GM21515 (cell line): Measurements from ENCODE around the gene POU6F2.
"Not testable (repeated sequence)": the region's sequence is repeated elsewhere in the genome, so short reads cannot be mapped to it uniquely, and the experiment has no call there.

Experiments
- ATAC-seq: cut with Tn5 transposase; IDR thresholded peaks from one replicate; pipeline ENCODE4 v1.9.1; 2021; ENCODE audit not compliant: unreplicated experiment

The POU6F2 gene

DNA sequence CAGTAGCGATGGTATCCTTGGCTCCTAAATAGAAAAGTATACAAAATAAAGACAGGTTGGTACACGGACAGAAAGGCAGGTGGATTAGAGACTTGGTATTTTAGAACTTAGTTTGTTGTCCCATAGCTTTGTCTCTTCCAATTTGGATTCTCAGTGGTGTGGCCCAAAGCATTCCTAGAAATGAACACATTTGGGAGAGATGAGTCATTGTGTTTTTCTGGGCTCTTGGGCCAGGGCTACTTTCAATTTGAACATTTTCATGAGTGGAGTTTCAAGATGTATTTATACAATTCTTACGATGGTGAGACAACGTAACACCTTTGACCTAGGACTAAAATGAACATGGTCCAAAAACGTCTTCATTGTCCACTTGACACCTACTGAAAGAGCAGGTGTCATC is 363.4 kb downstream of the POU6F2 start:
- ATAC-seq, result no peak

DNA sequence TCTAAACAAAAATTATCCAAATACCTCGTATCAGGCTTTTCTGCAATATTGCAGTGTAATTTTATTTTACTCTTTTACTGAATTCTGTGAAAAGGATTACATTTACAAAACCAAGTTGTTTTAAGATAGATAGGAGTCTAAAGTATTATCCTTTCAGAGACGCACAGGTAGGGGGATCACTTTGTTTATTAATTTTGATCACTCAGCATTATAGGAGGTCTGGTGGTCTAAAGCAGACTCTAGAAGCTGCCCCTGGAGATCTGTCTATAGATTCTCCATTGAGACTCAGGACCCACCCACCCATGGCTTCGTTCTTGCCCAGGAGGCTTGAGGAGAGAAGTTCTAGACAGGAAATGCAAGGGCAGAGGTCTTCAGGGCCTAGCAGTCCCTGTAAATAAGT is 365.1 kb downstream of the POU6F2 start:
- no peak for ATAC-seq

DNA sequence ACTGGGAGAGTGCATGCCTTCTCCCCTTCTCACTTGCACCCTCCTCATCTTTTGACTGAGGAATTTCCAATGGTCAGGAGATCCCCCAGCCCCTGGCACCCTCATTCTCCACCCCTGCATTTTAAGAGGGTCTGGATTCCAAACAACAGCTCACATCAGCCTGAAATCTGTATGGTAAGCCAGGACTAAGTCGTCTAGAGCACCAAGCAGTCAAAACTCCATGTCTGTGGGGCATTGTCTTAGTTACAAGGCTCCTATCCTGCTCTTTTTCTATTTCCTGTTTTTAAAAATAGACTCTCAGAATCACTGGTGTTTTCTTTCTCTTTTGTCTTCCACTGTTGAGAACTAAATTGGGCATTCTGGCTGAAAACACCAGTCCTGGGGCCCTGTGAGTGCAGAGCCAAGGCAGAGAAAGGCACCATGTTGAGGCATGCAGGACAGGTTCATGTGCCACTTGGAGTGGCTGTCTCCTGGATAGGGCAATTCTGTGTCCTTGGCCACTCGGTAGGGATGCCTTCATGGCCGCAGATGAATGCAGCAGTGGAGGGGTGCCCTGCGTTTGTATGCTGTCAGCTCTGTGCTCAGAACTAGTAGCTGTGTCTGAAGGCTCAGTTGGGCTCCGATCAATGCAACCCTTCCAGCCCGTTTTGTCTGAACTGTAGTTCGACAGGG is 371.9 kb downstream of the POU6F2 start:
- no peak for ATAC-seq

DNA sequence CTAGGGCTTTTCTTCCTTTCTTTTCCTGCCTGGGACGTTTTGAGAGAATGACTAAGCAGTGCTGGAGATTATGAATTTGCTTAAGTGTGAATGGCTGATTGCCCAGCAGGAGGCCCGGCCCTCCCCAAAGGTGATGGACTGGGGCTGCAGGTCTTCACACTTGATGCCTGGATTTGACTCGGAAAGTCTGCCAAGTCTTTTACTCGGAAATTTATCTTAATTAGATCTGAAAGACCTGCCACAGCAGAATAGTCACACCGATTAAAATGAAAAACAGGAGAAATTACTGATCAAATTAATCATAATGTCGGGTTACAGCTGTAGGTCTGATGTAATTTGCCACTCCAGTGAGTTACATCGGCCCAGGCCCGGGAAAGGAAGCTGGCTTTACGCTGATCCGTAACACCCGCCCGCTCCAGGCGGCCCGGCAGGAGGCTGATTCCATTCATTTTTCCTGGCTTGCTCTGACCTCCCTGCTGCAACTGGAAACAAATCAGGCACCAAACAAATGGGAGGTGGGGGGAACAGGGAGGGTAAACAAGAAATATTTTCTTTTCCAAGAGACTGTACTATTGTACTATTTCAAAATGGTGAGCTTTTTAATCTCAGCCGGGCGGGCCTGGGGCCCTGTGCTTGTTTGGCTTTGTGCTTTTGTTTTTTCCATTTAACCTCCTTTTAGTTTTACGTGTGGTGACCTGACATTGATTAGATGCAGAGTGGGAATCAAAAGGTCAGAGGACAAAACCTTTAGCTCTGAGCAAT is 376.1 kb downstream of the POU6F2 start:
- no peak for ATAC-seq

DNA sequence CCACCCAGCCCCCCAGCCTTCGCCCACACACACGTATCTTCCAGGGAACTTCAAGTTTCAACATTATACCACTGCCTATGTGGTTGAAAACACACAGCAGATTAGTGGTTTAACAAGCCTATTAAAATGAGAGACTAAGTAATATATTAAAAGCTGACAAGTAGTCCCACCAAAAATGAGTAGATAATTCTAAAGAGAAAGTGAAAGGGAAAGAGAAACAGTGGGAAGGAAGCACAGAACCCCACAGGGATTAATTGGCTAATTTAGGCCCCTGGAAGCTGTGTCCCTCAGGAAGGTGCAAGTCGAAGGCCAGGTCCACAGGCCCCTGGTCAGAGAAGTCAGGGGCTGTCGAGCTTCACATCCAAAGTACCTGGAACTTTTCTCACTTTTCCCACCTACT is 378.0 kb downstream of the POU6F2 start:
- ATAC-seq, result no peak

DNA sequence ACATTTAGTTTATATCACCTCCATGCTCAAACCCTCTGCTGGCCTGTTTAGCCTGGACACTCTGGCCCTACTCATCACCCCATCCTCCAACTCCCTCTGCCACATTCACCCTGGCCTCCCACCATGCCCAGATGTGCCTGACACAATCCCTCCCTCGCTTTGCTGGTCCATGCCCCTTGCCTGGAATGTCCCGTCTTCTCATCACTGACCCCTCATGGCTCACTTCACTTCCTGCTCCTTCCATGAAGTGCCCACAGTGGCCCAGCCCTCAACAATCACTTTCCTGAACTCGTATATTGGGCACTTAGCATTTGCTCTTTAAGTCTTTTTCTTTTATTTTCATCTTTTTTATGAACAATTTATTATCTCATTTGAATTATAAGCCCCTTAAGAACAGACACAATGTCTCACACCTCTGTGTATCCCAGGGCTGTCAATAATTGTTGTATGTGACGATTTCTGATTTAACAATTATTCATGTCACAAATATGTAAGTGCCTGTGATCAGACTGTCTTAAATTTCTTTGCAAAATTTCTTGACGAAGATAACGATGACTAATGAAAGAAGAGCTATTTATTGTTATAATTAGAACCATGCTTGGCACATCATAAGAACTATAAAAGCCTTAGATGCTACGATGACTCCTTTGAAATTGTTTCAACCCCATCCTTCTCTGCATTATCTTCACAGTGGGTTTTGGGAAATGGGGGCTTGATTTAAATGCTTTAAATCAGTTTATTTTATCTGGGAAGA is 378.6 kb downstream of the POU6F2 start:
- no peak for ATAC-seq

DNA sequence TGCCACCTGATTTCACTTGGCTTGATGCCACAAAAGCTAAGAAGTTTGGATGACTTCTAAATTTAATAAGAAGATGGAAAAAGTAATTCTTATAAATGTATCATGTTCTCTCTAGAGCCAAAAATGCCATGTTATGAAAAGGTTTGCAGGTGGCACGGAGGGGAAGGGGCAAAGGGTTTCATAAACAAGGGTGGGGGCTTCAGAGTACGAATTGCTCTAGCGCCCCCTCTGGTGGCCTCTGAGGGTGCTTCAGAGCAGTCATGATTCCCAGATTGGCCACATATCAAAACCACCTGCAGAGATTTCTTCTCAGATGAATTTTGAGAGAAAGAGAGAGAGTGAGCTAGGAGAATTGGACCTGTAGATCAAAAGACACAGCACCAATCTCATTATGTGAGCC is 379.9 kb downstream of the POU6F2 start:
- no peak for ATAC-seq

DNA sequence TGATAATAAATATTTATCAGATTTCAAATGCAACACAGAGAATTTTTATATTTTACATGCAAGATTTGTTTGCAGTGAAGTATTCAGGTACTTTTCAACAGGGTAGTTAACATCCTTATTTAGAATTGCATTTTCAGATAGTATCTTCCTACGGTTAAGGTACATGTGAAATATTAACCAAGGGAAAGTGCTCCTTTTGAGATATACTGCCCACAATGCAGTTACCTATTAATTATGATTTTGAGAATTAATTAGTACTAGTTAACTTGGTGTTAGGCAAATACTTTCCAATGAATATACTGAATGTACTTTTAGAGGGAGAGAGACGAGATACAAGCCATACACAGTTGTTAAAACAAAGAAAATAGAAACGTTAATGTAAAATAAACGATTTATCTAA is 382.3 kb downstream of the POU6F2 start:
- ATAC-seq, result no peak

DNA sequence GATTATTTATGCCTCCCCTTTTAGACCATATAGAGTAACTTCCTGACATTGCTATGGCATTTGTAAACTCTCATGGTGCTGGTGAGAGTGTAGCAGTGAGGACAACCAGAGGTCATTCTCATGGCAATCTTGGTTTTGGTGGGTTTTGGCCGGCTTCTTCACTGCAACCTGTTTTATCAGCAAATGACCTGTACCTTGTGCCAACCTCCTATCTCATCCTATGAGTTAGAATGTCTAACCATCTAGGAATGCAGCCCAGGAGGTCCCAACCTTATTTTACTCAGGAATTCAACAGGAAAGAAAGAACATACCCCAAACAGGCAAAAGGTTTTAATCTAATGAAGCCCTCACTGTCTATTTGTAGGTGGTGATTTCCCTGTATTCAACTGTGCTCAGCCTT is 383.1 kb downstream of the POU6F2 start:
- no peak for ATAC-seq

DNA sequence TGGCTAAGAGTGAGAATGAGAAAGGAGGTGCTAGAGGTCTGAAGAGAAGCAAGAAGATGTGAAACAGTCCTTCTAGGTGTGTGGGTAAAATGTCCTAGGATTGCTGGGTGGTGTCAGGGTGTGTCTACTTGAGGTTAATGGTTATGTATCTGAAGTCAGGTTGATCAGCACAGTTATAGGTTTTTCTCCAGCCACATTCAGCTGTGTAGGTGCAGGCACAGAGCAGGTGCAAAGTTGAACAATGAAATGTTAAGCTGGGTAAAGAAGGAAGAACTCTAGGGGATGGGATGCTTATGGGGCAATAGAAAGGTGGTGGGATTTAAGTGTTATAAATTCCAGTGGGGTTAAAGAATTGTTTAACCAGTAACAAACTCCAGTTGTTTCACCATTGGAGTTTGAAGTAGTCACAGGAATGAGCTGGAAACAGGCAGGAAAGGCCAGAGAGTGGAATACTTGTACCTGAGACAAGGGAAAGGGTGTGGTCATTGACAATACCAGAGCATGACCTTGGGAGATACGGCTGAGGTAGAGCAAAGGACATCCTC is 388.1 kb downstream of the POU6F2 start:
- no peak for ATAC-seq

DNA sequence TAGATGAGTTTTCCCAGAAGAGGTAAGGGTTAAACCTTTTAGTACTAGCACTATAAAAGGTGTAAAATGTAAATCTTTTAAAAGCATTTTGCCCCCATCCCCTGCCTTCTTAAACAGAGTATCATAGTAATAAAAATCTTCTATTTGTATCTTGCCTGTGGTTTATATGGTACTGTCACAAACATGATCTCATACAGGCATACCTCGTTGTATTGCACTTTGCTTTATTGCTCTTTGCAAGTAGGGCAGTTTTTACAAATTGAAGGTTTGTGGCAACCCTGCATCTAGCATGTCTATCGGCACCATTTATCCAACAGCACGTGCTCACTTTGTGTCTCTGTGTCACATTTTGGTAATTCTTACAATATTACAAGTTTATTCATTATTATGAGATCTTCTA is 389.7 kb downstream of the POU6F2 start:
- no peak for ATAC-seq

DNA sequence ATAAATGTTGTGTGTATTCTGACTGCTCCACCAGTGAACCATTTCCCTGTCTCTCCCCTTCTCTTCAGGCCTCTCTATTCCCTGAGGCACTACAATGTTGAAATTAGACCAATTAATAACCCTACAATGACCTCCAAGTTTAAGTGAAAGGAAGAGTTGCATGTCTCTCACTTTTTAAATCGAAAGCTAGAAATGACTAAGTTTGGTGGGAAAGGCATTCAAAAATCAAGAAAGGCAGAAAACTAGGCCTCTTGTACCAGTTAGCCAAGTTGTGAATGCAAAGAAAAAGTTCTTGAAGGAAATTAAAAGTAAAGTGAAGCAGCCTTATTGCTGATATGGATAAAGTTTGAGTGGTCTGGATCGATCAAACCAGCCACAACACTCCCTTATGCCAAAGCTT is 390.2 kb downstream of the POU6F2 start:
- ATAC-seq, result no peak

DNA sequence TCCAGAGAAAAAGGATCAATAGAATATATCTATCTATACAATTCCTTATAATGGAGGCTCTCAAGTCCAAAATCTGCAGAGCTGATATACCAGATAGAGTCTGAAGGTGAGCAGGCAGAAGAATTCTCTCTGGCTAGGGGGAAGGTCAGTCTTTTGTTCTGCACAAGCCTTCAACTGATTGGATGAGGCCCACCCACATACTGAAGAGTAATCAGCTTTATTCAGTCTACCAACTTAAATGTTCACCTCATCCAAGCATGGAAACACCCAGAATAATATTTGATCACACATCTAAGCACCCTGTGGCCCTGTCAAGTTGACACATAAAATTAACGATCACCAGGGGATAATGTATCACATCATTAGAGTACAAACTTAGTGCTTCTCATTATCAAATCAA is 394.7 kb downstream of the POU6F2 start:
- ATAC-seq, result no peak

DNA sequence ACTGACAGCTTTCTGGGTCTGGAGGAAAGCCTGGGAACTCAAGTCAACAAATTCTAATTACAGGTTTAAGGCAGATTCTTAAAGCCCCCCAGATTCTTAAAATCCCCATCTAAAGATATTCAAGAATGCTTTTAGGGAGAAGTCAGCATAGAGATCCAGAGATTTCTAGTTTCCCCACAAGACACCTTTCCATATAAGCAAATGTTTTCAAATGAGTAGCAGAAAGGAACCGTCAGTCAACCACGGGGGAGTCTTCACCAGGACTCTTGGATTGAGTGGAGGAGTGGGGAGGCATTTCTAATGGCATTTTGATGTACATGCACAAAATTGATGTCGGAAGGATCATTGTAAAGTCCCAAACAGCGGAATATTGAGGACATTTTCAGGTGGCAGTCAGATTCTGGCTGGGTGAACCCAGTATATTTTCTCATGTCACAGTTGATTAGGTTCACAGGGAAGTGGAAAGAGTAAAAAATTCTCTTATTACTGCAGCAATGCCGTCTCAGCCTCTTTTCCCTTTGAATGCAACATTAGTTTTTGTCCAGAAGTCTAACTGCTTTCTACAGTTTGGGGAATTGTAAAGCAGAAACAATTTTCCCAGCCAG is 396.8 kb downstream of the POU6F2 start:
- ATAC-seq, result no peak

DNA sequence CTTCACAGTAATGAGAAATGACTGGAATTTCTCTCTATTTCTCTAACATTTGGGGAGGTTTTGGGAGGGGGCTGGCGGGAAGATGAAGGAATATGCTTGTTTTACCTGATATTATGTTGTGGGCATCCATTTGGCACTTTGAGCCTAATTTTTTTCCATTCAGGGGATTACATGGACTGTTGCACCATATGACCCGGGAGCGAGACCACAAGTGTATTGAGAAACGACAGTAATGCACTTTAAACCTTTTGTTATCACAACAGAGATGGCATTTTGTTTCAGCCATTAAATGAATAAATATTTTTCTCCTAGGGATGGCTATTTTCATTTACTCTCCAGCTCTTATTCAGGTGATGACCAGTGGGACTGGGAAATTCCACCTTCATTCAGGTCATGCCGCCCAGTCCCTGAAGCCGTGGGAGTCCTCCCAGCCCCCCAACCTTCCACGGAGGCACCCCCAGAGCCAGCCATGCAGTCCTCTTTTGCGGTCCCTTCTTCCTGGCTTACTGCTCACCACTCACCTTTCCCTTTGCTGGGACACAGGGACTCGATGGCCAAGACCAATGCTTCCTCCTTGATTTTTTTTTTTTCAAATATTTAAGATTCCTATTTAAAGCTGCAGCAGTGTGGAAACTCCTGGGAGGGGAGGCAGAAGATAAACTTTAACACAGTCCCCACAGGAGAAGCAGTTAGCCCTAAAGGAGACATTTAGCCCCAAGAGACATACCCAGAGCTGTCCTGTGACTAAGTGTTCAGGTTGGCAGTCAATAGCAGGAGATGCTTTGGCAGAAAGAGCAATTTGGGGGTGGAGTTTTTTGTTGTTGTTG is 397.6 kb downstream of the POU6F2 start:
- no peak for ATAC-seq

DNA sequence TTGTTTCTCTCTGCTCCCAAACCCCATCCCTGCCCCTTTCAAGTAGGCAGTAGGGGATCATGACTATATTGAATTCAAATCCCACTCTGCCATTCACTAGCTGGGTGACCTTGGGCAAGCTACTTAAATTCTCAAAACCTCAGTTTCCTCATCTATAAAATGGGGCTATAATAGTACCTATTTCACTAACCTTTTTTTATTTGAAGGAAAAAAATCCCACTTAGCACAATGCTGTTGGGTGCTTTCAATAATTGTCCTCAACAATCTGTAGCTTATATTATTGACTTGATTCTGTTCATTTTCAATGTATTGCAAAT is 398.1 kb downstream of the POU6F2 start:
- no peak for ATAC-seq

DNA sequence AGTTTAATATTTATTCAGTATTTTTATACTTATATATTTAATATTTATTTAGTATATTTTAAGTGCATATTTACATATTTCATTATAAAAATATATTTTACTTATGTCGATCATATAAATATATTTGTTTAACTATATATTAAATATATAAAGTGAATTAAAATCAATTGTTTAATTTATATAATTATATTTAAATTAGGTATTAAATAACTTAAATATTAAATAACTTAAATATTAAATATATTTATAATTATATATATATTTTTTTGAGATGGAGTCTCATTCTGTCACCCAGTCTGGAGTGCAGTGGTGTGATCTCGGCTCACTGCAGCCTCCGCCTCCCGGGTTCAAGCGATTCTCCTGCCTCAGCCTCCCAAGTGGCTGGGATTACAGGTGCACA is 399.2 kb downstream of the POU6F2 start:
- not testable (repeated sequence) for ATAC-seq

DNA sequence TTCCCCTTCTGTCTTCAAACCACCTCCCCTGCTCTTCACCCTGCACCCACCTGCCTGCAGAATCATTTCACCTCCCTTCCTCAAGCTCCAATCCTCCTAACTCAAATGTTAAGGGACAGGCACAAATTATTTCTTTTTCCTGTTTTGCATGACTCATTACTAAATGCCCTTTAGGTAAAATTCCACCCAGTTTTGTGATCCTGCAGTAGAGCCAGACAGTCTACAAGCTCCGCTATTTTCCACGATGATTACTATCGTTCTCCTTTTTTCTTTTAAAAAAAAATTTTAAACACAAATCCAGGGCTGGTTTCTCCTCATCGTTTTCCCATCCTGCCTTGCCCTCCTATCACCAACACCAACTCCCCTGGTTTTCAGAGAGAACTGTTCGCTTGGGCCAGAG is 401.7 kb downstream of the POU6F2 start:
- ATAC-seq, result no peak

DNA sequence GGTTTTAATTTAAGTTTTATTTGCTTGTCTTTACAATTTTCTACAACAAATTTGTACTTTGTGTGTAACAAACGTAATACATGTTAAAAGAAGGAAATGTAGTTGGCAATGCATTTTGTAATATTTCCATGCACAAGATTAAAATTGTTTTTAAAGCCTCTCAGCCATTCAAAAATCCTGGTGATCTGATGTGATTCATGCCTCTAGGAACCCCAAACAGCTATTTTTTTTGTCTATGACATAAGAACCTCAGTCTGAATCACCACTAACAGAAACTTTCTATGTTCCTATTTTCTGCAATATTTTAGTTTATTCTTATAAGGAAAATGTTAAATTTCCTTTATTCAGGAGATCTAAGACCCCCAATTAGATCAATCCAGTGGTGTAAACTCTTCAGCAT is 405.4 kb downstream of the POU6F2 start:
- no peak for ATAC-seq

DNA sequence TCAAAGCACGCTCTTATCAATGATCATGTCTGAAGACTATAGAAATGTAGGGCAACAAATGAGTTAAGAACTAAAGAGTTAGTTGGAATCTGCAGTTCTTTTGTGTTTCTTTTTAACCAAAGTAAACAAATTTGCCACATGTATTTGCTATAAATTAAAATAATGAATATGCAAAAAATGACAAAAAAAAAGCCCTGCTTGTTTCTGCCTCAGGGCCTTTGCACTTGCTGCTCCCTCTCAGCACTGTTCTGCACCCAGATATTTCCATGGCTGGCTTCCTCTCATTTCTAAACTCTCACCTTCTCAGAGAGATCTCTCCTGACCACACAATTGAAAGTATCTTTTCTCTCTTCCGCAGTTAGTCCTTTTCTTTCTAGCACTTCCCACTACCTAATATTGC is 406.7 kb downstream of the POU6F2 start:
- ATAC-seq, result no peak

DNA sequence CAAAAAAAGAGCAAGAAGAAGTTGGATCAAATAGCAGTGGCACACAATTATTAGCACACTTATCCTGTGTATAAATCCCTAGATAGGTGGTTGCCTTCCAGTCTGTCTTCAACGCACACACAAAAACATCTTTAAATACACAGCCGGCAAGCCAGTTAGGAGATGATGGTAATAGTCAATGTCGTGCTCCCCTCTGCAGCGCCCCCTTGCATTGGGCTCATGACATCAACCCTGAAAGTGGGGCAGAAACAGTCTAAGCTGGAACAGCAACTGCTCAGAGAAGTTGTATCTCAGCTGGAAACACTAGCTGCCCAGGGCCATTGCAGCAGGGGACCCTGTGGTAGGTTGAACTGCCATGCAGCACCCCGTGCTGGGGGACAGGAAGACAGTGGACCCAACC is 409.0 kb downstream of the POU6F2 start:
- ATAC-seq, result no peak
